CD14-positive monocyte (primary cell): ENCODE measurements around the gene N4BP2. TPM values are rescaled to one million over a fixed set of nuclear protein-coding genes. Genes with fewer than 3 reads are reported as not detected.

ENCODE experiments used
- DNase-seq, 3 donors: peaks; one replicate each; pipeline ENCODE4 v3.0.0-alpha.2; 2011 to 2022
- H2AFZ ChIP-seq: 2 replicates; pipeline ENCODE4 v1.6.0; 2012; ENCODE audit warnings: mild to moderate bottlenecking, low read depth, low read length, inconsistent platforms; ENCODE audit not compliant: insufficient read depth, poor library complexity, severe bottlenecking
- H3K27ac ChIP-seq, 2 donors: 1 replicate in 1 of 2; 2 replicates in 1 of 2; pipeline ENCODE4 v1.5.1; 2012 to 2013; ENCODE audit warnings: low read length in 2 of 2, control low read depth in 1 of 2, inconsistent platforms in 1 of 2, low read depth in 1 of 2, mild to moderate bottlenecking in 1 of 2
- H3K27me3 ChIP-seq, 2 donors: one replicate each; pipeline versions ENCODE4 v1.6.0 to v1.6.1; 2011 to 2013; ENCODE audit warnings: low read length in 2 of 2; ENCODE audit not compliant: control insufficient read depth in 2 of 2, insufficient read depth in 2 of 2
- H3K36me3 ChIP-seq, 2 donors: replicated peaks in 1 of 2; 1 replicate in 1 of 2; 2 replicates in 1 of 2; pipeline versions ENCODE4 v1.5.1 to v1.6.1; 2012 to 2013; ENCODE audit warnings: low read length in 2 of 2, control low read depth in 1 of 2, inconsistent platforms in 1 of 2, mild to moderate bottlenecking in 1 of 2; ENCODE audit not compliant: insufficient read depth in 2 of 2, control insufficient read depth in 1 of 2
- H3K4me1 ChIP-seq, 2 donors: 1 replicate in 1 of 2; 2 replicates in 1 of 2; pipeline versions ENCODE4 v1.5.1 to v1.6.1; 2012 to 2013; ENCODE audit warnings: low read length in 2 of 2, control low read depth in 1 of 2, inconsistent platforms in 1 of 2, mild to moderate bottlenecking in 1 of 2, moderate library complexity in 1 of 2; ENCODE audit not compliant: insufficient read depth in 2 of 2, control insufficient read depth in 1 of 2
- H3K4me2 ChIP-seq: replicated peaks from 2 replicates; pipeline ENCODE3; 2012; ENCODE audit warnings: low read length, moderate library complexity, mild to moderate bottlenecking; ENCODE audit not compliant: poor library complexity, severe bottlenecking; ENCODE audit errors: extremely low read depth
- H3K4me3 ChIP-seq, 3 experiments: fragments of 200-600 bp in 1 of 3; sonication (generic) in 1 of 3; replicated peaks in 1 of 3; 1 replicate in 2 of 3; 2 replicates in 1 of 3; pipeline ENCODE4 v1.5.1; 2011 to 2013; ENCODE audit warnings: low read length in 3 of 3, mild to moderate bottlenecking in 3 of 3, control low read depth in 2 of 3, low read depth in 2 of 3, inconsistent platforms in 1 of 3, moderate library complexity in 1 of 3
- H3K79me2 ChIP-seq: 2 replicates; pipeline ENCODE4 v1.6.0; 2012; ENCODE audit warnings: mild to moderate bottlenecking, control low read depth, inconsistent platforms, low read length, moderate library complexity; ENCODE audit not compliant: insufficient read depth
- H3K9ac ChIP-seq: 2 replicates; pipeline ENCODE4 v1.6.0; 2017; ENCODE audit warnings: low read length, mild to moderate bottlenecking; ENCODE audit not compliant: insufficient read depth, poor library complexity, severe bottlenecking
- H3K9me3 ChIP-seq, 2 donors: replicated peaks in 1 of 2; 1 replicate in 1 of 2; 2 replicates in 1 of 2; pipeline versions ENCODE4 v1.5.1 to v1.6.1; 2012 to 2013; ENCODE audit warnings: low read length in 2 of 2, control low read depth in 1 of 2; ENCODE audit not compliant: control insufficient read depth in 1 of 2, insufficient read depth in 1 of 2
- H4K20me1 ChIP-seq: 2 replicates; pipeline ENCODE4 v1.6.0; 2012; ENCODE audit warnings: mild to moderate bottlenecking, low read length, control low read depth, moderate library complexity; ENCODE audit not compliant: insufficient read depth
- H3K27ac Mint-ChIP-seq, 7 donors: one replicate each; pipeline ENCODE4 v1.8.0; 2020; ENCODE audit warnings: mild to moderate bottlenecking in 7 of 7, mixed read lengths in 7 of 7, moderate library complexity in 6 of 7, inconsistent platforms in 2 of 7
- H3K27me3 Mint-ChIP-seq, 3 donors: one replicate each; pipeline ENCODE4 v1.8.0; 2021 to 2022; ENCODE audit warnings: low read depth in 3 of 3, mild to moderate bottlenecking in 3 of 3, mixed read lengths in 3 of 3, moderate library complexity in 3 of 3, inconsistent platforms in 1 of 3
- H3K36me3 Mint-ChIP-seq, 2 donors: one replicate each; pipeline ENCODE4 v1.8.0; 2020; ENCODE audit warnings: mixed read lengths in 2 of 2, inconsistent platforms in 1 of 2, mild to moderate bottlenecking in 1 of 2
- H3K4me1 Mint-ChIP-seq: one replicate; pipeline ENCODE4 v1.8.0; 2020; ENCODE audit warnings: mild to moderate bottlenecking, mixed read lengths
- H3K4me3 Mint-ChIP-seq, 2 donors: one replicate each; pipeline ENCODE4 v1.8.0; 2020; ENCODE audit warnings: mild to moderate bottlenecking in 2 of 2, mixed read lengths in 2 of 2, moderate library complexity in 1 of 2
- H3K9me3 Mint-ChIP-seq, 7 donors: one replicate each; pipeline ENCODE4 v1.8.0; 2020 to 2022; ENCODE audit warnings: mixed read lengths in 7 of 7, mild to moderate bottlenecking in 6 of 7, moderate library complexity in 6 of 7, inconsistent platforms in 2 of 7
- CTCF ChIP-seq: fragments of 200-600 bp; IDR thresholded peaks from one replicate; pipeline ENCODE4 v1.8.0; 2022; ENCODE audit warnings: antibody characterized with exemption, mild to moderate bottlenecking
- intact Hi-C, 2 donors: fragments of 100-400 bp; cut with micrococcal nuclease; formaldehyde crosslinking; loops; one replicate each; pipeline versions ENCODE4 v1.15.0 to v1.15.1; 2023
- polyA plus RNA-seq, 3 donors: library from polyadenylated mRNA; depleted of rRNA in 1 of 3; unstranded in 2 of 3; stranded (reverse) in 1 of 3; fragments of 300-500 nt in 2 of 3; fragments of >200 nt in 1 of 3; fragmentation: Illumina TruSeq in 2 of 3; gene quantifications; 1 replicate in 2 of 3; 2 replicates in 1 of 3; pipeline ENCODE4 v1.2.3, GENCODE V29; 2012 to 2021

N4BP2 gene
- polyA plus RNA-seq, 3 donors: 3.1 to 8.3 (median 4.8) TPM

- H3K36me3 ChIP-seq: peaks cover 0 to 6% of the 10 kb centered on the region in 2 donors
- peak overlapping the region in 1 of 2 donors; percentile 26 for H3K27ac ChIP-seq
- DNase-seq: no peak
- H2AFZ ChIP-seq: no peak overlapping the region
- H3K4me2 ChIP-seq: no peak overlapping the region
- Mint-ChIP-seq H3K4me3 (no peak overlapping the region), H3K27me3 (no peaks in the 10 kb centered on the region), H3K9me3 (no peaks in the 10 kb centered on the region), H3K4me1 (peaks cover 15% of the 10 kb centered on the region), H3K36me3 (peaks cover 9 to 31% of the 10 kb centered on the region in 2 donors), H3K27ac (peak overlapping the region in 3 of 7 donors; percentile 18 to 50 (median 40))
- intact Hi-C loops: loop anchor here in 1 of 2 donors (5.0 kb wide), 1 partner anchor 67 kb away; the partner anchor contains the start of gene N4BP2
- no peak for TF ChIP-seq CTCF
- no peaks in the 10 kb centered on the region for H3K79me2 ChIP-seq
- H3K9ac ChIP-seq: no peak overlapping the region
- H4K20me1 ChIP-seq: no peaks in the 10 kb centered on the region
- no peaks in the 10 kb centered on the region for H3K27me3 ChIP-seq
- no peak overlapping the region for H3K4me3 ChIP-seq
- no peaks in the 10 kb centered on the region for H3K9me3 ChIP-seq
- H3K4me1 ChIP-seq: peaks cover 12 to 18% of the 10 kb centered on the region in 2 donors
Observed at GRCh38 chr4:40124690-40125089, 68.0 kb downstream of the N4BP2 start.

- Histone ChIP-seq H3K27ac (no peak overlapping the region), H3K4me2 (no peak overlapping the region), H3K4me3 (no peak overlapping the region), H2AFZ (no peak overlapping the region), H3K27me3 (no peaks in the 10 kb centered on the region), H3K79me2 (no peaks in the 10 kb centered on the region), H3K9me3 (no peaks in the 10 kb centered on the region), H4K20me1 (no peaks in the 10 kb centered on the region), H3K4me1 (no peaks in the 10 kb centered on the region), H3K9ac (no peak overlapping the region), H3K36me3 (peaks cover 5 to 12% of the 10 kb centered on the region in 2 donors)
- no peak for DNase-seq
- Mint-ChIP-seq H3K27me3 (no peaks in the 10 kb centered on the region), H3K4me3 (no peak overlapping the region), H3K27ac (peak overlapping the region in 1 of 7 donors; percentile 20), H3K9me3 (peaks cover 0 to 2% (median 0%) of the 10 kb centered on the region in 7 donors), H3K36me3 (peaks cover 10 to 44% of the 10 kb centered on the region in 2 donors), H3K4me1 (no peaks in the 10 kb centered on the region)
- no peak for TF ChIP-seq CTCF
- intact Hi-C loops: no loop called here
Observed at GRCh38 chr4:40130401-40131036, 73.9 kb downstream of the N4BP2 start.
